Nephron (organoid): ENCODE results near the gene HDAC10.

Experiments used
- H3K27ac Mint-ChIP-seq, 3 experiments: 2 replicates each; pipeline ENCODE4 v1.8.0; 2020; ENCODE audit warnings: mixed read lengths in 3 of 3, mild to moderate bottlenecking in 2 of 3, moderate library complexity in 1 of 3
- H3K27me3 Mint-ChIP-seq: 2 replicates; pipeline ENCODE4 v1.8.0; 2021; ENCODE audit warnings: low read depth, mild to moderate bottlenecking, moderate library complexity, mixed read lengths
- H3K36me3 Mint-ChIP-seq: 2 replicates; pipeline ENCODE4 v1.8.0; 2020; ENCODE audit warnings: low read depth, mixed read lengths
- H3K4me1 Mint-ChIP-seq: 2 replicates; pipeline ENCODE4 v1.8.0; 2020; ENCODE audit warnings: mixed read lengths
- H3K4me3 Mint-ChIP-seq, 3 experiments: 2 replicates each; pipeline ENCODE4 v1.8.0; 2020; ENCODE audit warnings: mild to moderate bottlenecking in 3 of 3, mixed read lengths in 3 of 3, moderate library complexity in 2 of 3
- H3K9me3 Mint-ChIP-seq: 2 replicates; pipeline ENCODE4 v1.8.0; 2020; ENCODE audit warnings: mixed read lengths
- TF ChIP-seq, protein P1 (sequence below), 3 experiments: fragments of 200-600 bp; sonication (generic); IDR thresholded peaks; one replicate each; pipeline ENCODE4 v1.5.0; 2021; ENCODE audit warnings: antibody characterized with exemption in 3 of 3; ENCODE audit not compliant: unreplicated experiment in 3 of 3

HDAC10 gene

DNA sequence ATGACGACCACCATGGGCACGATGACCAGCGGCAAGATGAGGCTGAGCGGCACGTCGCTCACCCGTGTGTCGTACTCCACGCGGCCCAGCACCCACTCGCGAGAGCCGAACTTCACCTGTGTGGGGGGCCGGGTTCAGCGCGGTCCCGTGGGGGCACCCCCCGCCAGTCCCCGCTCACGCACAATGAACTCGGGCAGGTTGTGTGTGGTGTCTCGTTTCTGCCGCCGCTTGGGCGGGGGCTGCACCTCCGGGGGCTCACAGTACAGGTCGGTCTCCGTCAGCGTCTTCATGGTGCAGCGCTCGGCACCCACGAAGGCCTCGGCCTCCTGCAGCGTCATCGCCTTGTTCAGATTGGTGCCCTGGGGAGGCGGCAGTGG, 30.3 kb upstream of the HDAC10 start:
- TF ChIP-seq, protein P1, sequence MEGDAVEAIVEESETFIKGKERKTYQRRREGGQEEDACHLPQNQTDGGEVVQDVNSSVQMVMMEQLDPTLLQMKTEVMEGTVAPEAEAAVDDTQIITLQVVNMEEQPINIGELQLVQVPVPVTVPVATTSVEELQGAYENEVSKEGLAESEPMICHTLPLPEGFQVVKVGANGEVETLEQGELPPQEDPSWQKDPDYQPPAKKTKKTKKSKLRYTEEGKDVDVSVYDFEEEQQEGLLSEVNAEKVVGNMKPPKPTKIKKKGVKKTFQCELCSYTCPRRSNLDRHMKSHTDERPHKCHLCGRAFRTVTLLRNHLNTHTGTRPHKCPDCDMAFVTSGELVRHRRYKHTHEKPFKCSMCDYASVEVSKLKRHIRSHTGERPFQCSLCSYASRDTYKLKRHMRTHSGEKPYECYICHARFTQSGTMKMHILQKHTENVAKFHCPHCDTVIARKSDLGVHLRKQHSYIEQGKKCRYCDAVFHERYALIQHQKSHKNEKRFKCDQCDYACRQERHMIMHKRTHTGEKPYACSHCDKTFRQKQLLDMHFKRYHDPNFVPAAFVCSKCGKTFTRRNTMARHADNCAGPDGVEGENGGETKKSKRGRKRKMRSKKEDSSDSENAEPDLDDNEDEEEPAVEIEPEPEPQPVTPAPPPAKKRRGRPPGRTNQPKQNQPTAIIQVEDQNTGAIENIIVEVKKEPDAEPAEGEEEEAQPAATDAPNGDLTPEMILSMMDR (IDR thresholded peaks at IDR 0.05; ENCODE audit: unreplicated experiment in 3 of 3): no peak
- no peak overlapping the region for H3K27ac Mint-ChIP-seq
- peaks cover 31% of the 10 kb centered on the region for H3K36me3 Mint-ChIP-seq
- H3K4me1 Mint-ChIP-seq: no peaks in the 10 kb centered on the region
- no peak overlapping the region for H3K4me3 Mint-ChIP-seq
- no peaks in the 10 kb centered on the region for H3K27me3 Mint-ChIP-seq
- no peaks in the 10 kb centered on the region for H3K9me3 Mint-ChIP-seq

DNA sequence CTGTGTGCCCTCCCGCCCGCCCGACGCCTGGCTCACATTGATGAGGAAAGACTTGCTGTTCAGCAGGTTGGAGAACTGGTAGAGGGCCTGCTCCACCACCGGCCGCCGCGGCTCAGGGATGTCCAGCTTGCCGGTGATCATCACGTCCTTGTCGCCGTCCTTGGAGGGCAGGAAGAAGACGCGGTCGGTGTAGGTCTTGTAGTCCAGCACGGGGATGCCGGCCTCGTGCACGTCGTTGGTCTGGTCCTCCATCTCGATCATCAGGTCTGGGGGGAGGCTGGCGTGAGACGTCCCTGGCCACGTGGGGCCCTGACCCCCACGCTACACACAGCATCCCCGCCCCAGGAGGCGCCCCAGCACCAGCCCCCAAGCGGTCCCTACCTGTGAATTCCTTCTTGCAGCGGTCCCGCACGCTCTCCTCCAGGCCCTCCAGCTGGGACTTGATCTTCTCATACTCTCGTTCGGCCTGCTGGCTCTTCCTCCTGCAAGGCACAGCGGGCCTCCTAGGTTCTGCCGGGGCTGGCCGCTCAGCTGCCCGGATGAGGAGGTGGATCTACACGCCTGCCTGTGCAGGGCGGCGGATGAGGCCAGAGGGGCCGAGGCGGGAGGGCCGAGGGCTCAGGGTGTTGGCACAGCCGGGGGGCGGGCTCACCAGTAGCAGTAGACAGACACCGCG, 29.8 kb upstream of the HDAC10 start:
- no peaks in the 10 kb centered on the region for H3K27me3 Mint-ChIP-seq
- H3K4me1 Mint-ChIP-seq: no peaks in the 10 kb centered on the region
- H3K4me3 Mint-ChIP-seq: no peak overlapping the region
- H3K36me3 Mint-ChIP-seq: peaks cover 32% of the 10 kb centered on the region
- no peak overlapping the region for H3K27ac Mint-ChIP-seq
- H3K9me3 Mint-ChIP-seq: no peaks in the 10 kb centered on the region
- TF ChIP-seq, protein P1 (IDR thresholded peaks at IDR 0.05; ENCODE audit: unreplicated experiment in 3 of 3): no peak

DNA sequence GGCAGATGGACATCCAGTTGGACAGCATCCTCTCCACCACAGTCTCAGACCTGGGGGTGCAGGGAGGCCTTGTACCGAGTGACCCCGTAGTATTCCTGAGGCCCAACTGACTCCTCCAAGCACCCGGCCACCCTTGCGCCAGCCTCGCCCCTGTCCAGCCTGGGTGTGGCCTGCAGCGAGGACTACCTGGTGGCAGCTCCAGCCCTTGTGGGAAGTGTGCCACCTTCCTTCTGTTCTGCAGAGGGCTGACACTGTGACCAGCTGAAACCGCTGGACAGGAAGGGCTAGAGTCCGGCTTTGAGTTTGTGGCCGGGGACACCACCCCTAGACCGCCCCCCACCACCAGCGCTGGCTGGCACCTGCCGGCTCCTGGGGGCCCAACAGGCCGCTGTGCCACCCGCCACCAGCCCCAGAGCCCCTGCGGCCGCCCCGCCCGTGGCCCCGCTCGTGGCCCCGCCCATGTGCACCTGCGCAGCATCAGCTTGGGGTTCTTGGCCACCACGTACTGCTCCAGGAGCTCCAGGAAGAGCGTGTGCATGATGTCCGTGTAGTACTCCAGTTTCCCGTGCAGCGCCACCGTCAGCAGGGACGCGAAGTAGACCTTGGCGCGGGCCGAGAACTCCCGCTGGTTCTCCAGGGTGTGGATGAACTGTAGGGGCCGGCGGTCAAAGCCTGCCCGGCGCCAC, 29.1 kb upstream of the HDAC10 start:
- H3K27ac Mint-ChIP-seq: no peak overlapping the region
- no peaks in the 10 kb centered on the region for H3K9me3 Mint-ChIP-seq
- H3K4me1 Mint-ChIP-seq: no peaks in the 10 kb centered on the region
- peaks cover 38% of the 10 kb centered on the region for H3K36me3 Mint-ChIP-seq
- TF ChIP-seq, protein P1 (IDR thresholded peaks at IDR 0.05; ENCODE audit: unreplicated experiment in 3 of 3): no peak
- H3K27me3 Mint-ChIP-seq: no peaks in the 10 kb centered on the region
- H3K4me3 Mint-ChIP-seq: no peak overlapping the region

DNA sequence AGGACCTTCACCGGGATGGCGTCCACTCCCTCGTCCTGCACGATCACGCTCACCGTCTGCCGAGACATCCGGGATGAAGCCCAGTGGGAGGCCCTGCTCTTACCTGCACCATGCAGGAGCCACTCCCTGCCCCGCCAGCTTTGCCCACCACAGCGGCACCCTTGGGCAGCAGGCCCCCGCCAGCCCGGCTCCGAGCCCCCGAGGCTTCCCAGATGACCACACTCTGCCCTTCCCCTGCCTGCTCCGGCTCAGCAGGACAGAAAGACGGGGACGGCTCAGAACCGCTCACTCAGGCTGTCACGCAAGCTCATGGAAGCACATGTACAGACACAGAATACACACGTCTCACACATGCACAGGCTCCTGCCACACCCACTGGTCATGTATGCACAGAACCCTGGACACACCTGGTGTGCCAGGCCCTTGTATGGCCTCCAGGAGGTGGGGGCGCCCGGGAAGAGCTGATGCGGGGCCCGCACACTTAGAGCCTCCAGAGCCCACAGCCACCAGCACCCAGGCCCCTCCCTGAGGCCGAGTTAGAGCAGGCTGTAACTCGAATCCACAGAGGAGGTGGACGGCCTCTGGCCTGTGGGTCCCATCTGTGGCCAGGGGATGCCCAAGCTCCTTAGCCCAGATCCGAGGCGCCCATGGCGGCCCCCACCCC, 28.0 kb upstream of the HDAC10 start:
- Mint-ChIP-seq H3K4me3 (no peak overlapping the region), H3K9me3 (no peaks in the 10 kb centered on the region), H3K36me3 (peaks cover 42% of the 10 kb centered on the region), H3K27me3 (no peaks in the 10 kb centered on the region), H3K27ac (no peak overlapping the region), H3K4me1 (peaks cover 2% of the 10 kb centered on the region)
- TF ChIP-seq, protein P1 (IDR thresholded peaks at IDR 0.05; ENCODE audit: unreplicated experiment in 3 of 3): no peak

DNA sequence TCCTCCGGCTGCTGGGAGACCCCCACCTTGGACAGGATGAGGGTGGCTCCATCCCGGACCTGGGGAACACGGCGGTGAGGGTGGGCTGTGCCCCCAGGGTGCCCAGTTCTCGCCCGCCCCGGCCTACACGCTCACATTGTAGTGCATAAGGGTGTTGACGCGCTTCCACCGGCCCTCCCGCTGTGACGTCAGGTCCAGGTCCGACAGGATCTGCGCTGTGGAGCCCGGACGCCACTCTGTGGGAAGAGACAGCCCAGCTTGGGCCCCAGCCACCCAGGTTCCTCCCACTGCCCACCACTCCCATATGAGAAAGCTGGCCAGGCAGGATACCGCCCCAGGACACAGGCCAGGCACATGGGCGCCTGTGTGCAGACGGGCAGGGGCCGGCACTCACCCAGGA, 27.4 kb upstream of the HDAC10 start:
- H3K36me3 Mint-ChIP-seq: peaks cover 47% of the 10 kb centered on the region
- peaks cover 7% of the 10 kb centered on the region for H3K4me1 Mint-ChIP-seq
- no peaks in the 10 kb centered on the region for H3K9me3 Mint-ChIP-seq
- H3K27me3 Mint-ChIP-seq: no peaks in the 10 kb centered on the region
- no peak overlapping the region for H3K4me3 Mint-ChIP-seq
- TF ChIP-seq, protein P1 (IDR thresholded peaks at IDR 0.05; ENCODE audit: unreplicated experiment in 3 of 3): no peak
- no peak overlapping the region for H3K27ac Mint-ChIP-seq
